PC-9 (cell line): ENCODE results near the gene GPR141.

ENCODE experiments used
- EZH2 ChIP-seq: fragments of 200-600 bp; sonication (generic); IDR thresholded peaks from 2 replicates; pipeline ENCODE4 v1.8.0; 2017; ENCODE audit warnings: antibody characterized with exemption, low read depth
- TF ChIP-seq, protein P1 (sequence below): fragments of 200-600 bp; sonication (generic); conservative IDR thresholded peaks from 2 replicates; pipeline ENCODE4 v1.6.1; 2017; ENCODE audit warnings: mixed run types, antibody characterized with exemption, mild to moderate bottlenecking, moderate library complexity

DNA sequence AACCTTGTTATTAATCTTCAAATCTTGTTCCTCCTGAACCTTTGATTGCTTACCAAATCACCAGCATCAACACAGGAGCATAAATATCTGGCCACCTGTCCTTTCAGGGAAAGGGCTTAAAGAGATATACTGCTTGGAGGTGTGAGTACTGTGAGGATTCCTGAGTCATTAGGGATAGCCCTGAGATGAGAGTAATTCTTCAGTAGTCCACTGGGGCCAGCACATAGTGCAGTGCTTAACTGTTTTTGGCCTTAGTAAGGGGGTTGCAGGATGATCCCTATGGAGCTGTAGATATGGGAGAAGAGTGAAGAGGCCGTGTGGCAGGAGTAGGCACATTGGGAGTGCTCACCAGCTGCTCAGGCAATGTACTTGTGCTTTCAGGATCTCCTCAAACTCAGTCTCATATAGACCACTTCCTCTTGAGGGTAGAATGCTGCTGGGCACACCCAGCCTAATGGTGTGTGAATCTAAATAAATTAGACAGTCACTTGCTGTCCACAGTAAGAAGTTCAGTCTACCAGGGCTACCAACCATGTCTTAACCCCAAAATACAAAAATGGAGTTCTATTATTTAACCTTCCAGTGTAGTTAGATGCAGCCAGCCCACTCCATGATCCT lies 26.5 kb upstream of the GPR141 start:
- TF ChIP-seq, protein P1, sequence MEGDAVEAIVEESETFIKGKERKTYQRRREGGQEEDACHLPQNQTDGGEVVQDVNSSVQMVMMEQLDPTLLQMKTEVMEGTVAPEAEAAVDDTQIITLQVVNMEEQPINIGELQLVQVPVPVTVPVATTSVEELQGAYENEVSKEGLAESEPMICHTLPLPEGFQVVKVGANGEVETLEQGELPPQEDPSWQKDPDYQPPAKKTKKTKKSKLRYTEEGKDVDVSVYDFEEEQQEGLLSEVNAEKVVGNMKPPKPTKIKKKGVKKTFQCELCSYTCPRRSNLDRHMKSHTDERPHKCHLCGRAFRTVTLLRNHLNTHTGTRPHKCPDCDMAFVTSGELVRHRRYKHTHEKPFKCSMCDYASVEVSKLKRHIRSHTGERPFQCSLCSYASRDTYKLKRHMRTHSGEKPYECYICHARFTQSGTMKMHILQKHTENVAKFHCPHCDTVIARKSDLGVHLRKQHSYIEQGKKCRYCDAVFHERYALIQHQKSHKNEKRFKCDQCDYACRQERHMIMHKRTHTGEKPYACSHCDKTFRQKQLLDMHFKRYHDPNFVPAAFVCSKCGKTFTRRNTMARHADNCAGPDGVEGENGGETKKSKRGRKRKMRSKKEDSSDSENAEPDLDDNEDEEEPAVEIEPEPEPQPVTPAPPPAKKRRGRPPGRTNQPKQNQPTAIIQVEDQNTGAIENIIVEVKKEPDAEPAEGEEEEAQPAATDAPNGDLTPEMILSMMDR = no peak
- TF ChIP-seq EZH2 = no peak
